GM12878 (cell line): ENCODE data around the gene RANGRF.

Experiments used
- CTCF ChIP-seq, 3 experiments: IDR thresholded peaks in 2 of 3; conservative IDR thresholded peaks in 1 of 3; 2 replicates each; pipeline ENCODE4 v1.5.1; 2011; ENCODE audit warnings: low read depth in 3 of 3, low read length in 3 of 3, mild to moderate bottlenecking in 3 of 3, control low read depth in 2 of 3, moderate library complexity in 2 of 3, inconsistent platforms in 1 of 3, mixed read lengths in 1 of 3; ENCODE audit not compliant: control insufficient read depth in 2 of 3, insufficient read depth in 1 of 3; ENCODE audit errors: extremely low read depth in 1 of 3
- SUZ12 ChIP-seq: fragments of 200-600 bp; sonication (generic); IDR thresholded peaks from one replicate; pipeline ENCODE4 v1.6.1; 2018; ENCODE audit warnings: antibody characterized with exemption, mild to moderate bottlenecking; ENCODE audit not compliant: unreplicated experiment
- TCF7 ChIP-seq: IDR thresholded peaks from 2 replicates; pipeline ENCODE4 v1.6.1; 2014; ENCODE audit warnings: antibody characterized with exemption, borderline replicate concordance

GRCh38 chr17:8248751-8249607, 39.5 kb upstream of the RANGRF start, which contains the start of gene PFAS:
- TF ChIP-seq CTCF (IDR thresholded peaks at IDR 0.05 in 2 of 3, conservative IDR thresholded peaks at IDR 0.05 in 1 of 3; ENCODE audit: control insufficient read depth in 2 of 3, extremely low read depth in 1 of 3, insufficient read depth in 1 of 3, low read depth in 3 of 3, low read length in 3 of 3) (no peak), TCF7 (no peak), SUZ12 (no peak)
